HL-60 (cell line): Measurements from ENCODE around the gene AFAP1L1.

ENCODE experiments used
- DNase-seq, 2 experiments: peaks; one replicate each; pipeline ENCODE4 v3.0.0-alpha.2; 2010 to 2020; ENCODE audit warnings: low read depth in 1 of 2, low spot score in 1 of 2
- H3K27ac ChIP-seq: fragments of 250-450 bp; sonication (Bioruptor Pico); replicated peaks from 2 replicates; pipeline ENCODE4 v1.5.1; 2020; ENCODE audit warnings: mild to moderate bottlenecking, moderate library complexity
- H3K27me3 ChIP-seq: fragments of 250-450 bp; sonication (Bioruptor Pico); 2 replicates; pipeline ENCODE4 v1.5.1; 2021; ENCODE audit warnings: mild to moderate bottlenecking, moderate library complexity; ENCODE audit not compliant: insufficient read depth, poor library complexity, severe bottlenecking
- H3K4me3 ChIP-seq: replicated peaks from 2 replicates; pipeline ENCODE4 v1.5.1; 2011; ENCODE audit warnings: mild to moderate bottlenecking, control low read depth, low read length; ENCODE audit not compliant: insufficient read depth
- GABPA ChIP-seq: IDR thresholded peaks from 2 replicates; pipeline ENCODE4 v1.6.1; 2012; ENCODE audit warnings: low read depth
- POLR2AphosphoS5 ChIP-seq: IDR thresholded peaks from 2 replicates; pipeline ENCODE4 v1.6.1; 2012; ENCODE audit warnings: low read depth
- REST ChIP-seq: IDR thresholded peaks from 2 replicates; pipeline ENCODE4 v1.6.1; 2012; ENCODE audit warnings: low read depth; ENCODE audit not compliant: insufficient replicate concordance
- SPI1 ChIP-seq: IDR thresholded peaks from 2 replicates; pipeline ENCODE4 v1.6.1; 2012; ENCODE audit warnings: low read depth, mild to moderate bottlenecking, borderline replicate concordance
- TF ChIP-seq, protein P1 (sequence below): IDR thresholded peaks from one replicate; pipeline ENCODE4 v1.5.1; 2011; ENCODE audit warnings: low read length, control low read depth, inconsistent platforms; ENCODE audit not compliant: insufficient read depth

The AFAP1L1 gene

GRCh38 chr5:149303210-149303609, 31.6 kb downstream of the AFAP1L1 start:
- no peak for TF ChIP-seq POLR2AphosphoS5
- no peak for TF ChIP-seq REST
- TF ChIP-seq, protein P1, sequence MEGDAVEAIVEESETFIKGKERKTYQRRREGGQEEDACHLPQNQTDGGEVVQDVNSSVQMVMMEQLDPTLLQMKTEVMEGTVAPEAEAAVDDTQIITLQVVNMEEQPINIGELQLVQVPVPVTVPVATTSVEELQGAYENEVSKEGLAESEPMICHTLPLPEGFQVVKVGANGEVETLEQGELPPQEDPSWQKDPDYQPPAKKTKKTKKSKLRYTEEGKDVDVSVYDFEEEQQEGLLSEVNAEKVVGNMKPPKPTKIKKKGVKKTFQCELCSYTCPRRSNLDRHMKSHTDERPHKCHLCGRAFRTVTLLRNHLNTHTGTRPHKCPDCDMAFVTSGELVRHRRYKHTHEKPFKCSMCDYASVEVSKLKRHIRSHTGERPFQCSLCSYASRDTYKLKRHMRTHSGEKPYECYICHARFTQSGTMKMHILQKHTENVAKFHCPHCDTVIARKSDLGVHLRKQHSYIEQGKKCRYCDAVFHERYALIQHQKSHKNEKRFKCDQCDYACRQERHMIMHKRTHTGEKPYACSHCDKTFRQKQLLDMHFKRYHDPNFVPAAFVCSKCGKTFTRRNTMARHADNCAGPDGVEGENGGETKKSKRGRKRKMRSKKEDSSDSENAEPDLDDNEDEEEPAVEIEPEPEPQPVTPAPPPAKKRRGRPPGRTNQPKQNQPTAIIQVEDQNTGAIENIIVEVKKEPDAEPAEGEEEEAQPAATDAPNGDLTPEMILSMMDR = no peak
- no peak for TF ChIP-seq SPI1
- no peak for TF ChIP-seq GABPA
- H3K27me3 ChIP-seq = peaks cover 19% of the 10 kb centered on the region
- no peak overlapping the region for H3K4me3 ChIP-seq
- H3K27ac ChIP-seq = no peak overlapping the region
- DNase-seq = no peak

DNA sequence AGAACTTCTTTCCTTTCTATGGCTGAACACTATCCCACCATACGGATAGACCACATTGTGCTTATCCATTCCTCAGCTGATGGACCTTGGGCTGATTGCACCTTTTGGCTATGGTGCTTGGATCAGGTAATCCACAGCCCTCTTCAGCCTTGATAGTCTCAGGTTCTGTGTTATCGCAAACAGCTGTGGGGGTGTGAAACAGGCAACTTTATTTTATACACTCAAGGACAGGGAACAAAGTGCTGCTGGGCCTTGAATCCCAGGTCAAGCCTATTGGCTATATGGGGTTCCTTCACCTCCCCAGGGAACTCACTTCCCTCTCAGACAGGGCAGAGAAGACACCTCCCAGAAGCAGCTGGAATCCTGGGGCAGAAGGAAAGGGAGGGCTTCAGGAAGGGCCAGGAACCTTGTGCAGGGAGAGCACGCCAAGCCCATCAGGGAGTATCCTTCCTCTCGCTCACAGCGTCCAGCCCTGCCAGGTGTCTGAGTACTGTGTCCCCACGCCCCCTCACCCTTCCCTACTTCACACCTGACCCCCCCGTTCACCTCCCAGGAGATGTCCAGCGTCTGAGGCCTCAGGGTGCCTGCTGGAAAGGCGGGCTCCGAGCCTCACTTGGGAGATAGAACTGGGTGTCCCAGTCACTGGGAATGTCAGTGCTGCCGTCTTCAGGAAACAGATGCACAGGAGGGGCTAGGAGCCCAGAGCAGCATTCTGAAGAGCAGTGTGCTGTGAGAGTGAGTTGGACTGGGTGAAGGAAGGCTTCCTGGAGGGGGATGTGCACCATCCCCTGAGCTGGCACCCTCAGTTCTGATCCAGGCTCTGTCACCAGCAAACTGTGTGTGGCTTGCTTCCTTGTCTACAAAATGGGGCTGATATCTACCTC, 32.8 kb downstream of the AFAP1L1 start:
- no peak overlapping the region for H3K4me3 ChIP-seq
- no peak overlapping the region for H3K27ac ChIP-seq
- DNase-seq = no peak
- H3K27me3 ChIP-seq = peaks cover 10% of the 10 kb centered on the region
- TF ChIP-seq SPI1 = no peak
- no peak for TF ChIP-seq REST

DNA sequence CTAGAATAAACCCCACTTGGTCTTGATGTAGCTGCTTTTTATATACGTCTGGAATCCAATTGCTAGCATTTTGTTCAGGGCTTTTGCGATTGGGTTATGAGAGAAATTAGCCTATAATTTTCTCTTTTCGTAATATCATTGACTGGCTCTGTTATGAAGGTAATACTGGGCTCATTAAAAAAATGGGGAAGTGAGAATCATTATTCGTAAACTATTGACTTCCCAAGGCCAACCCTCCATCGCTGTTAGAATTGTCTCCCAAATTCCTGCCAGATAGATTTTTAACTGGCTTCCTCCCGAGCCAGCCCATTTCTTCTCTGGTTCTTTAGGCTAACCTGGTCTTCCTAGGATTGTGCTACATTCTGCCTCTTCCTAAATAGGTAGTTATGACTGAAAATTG, 37.7 kb downstream of the AFAP1L1 start:
- Histone ChIP-seq H3K27ac (no peak overlapping the region), H3K27me3 (peaks cover 3% of the 10 kb centered on the region), H3K4me3 (no peak overlapping the region)
- TF ChIP-seq GABPA = no peak
- no peak for TF ChIP-seq REST
- TF ChIP-seq SPI1 = no peak
- no peak for TF ChIP-seq POLR2AphosphoS5
- TF ChIP-seq, protein P1 = no peak
- no peak for DNase-seq
